Fibroblast of the aortic adventitia (primary cell): Measurements from ENCODE around the gene HMCN2. TPM values are rescaled to one million over a fixed set of nuclear protein-coding genes. Genes with fewer than 3 reads are reported as not detected.
"Not testable (repeated sequence)": the region's sequence is repeated elsewhere in the genome, so short reads cannot be mapped to it uniquely, and the experiment has no call there.

Experiments
- DNase-seq: peaks from one replicate; pipeline ENCODE4 v3.0.0-alpha.2; 2010; ENCODE audit warnings: low read depth
- H3K4me3 ChIP-seq: 2 replicates; pipeline ENCODE4 v1.5.1; 2011; ENCODE audit warnings: low read depth, mild to moderate bottlenecking, control low read depth, low read length, moderate library complexity
- CTCF ChIP-seq: IDR thresholded peaks from 2 replicates; pipeline ENCODE4 v1.5.1; 2011; ENCODE audit warnings: mild to moderate bottlenecking, low read length, control low read depth, inconsistent platforms; ENCODE audit not compliant: insufficient read depth
- total RNA-seq: library from RNA; depleted of rRNA; stranded (reverse); fragments of >200 nt; gene quantifications from 2 replicates; pipeline ENCODE4 v1.2.3, GENCODE V29; 2012; ENCODE audit warnings: low replicate concordance

HMCN2 gene
- total RNA-seq, 1 donor, result not detected

- no peak overlapping the region for H3K4me3 ChIP-seq
- DNase-seq, result no peak
- TF ChIP-seq CTCF, result no peak
Observed at GRCh38 chr9:130395810-130396435, 130.4 kb downstream of the HMCN2 start.

GRCh38 chr9:130396581-130396980 lies 131.0 kb downstream of the HMCN2 start:
- TF ChIP-seq CTCF, result no peak
- no peak overlapping the region for H3K4me3 ChIP-seq
- DNase-seq, result no peak

- TF ChIP-seq CTCF, result no peak
- DNase-seq, result no peak
- no peak overlapping the region for H3K4me3 ChIP-seq
Observed at GRCh38 chr9:130398487-130399240, 133.1 kb downstream of the HMCN2 start.

- TF ChIP-seq CTCF, result no peak
- DNase-seq, result no peak
- H3K4me3 ChIP-seq, result no peak overlapping the region
Observed at GRCh38 chr9:130399768-130400167, 134.2 kb downstream of the HMCN2 start.

- DNase-seq, result no peak
- TF ChIP-seq CTCF, result no peak
- H3K4me3 ChIP-seq, result no peak overlapping the region
Observed at GRCh38 chr9:130400870-130401269, 135.3 kb downstream of the HMCN2 start.

- not testable (repeated sequence) for DNase-seq
Observed at GRCh38 chr9:130401742-130402141, 136.2 kb downstream of the HMCN2 start.

GRCh38 chr9:130402243-130402642 lies 136.7 kb downstream of the HMCN2 start:
- no peak overlapping the region for H3K4me3 ChIP-seq
- TF ChIP-seq CTCF, result no peak
- DNase-seq, result no peak

More at GRCh38 chr9:130401742-130402141, 136.2 kb downstream of the HMCN2 start:
- H3K4me3 ChIP-seq, result not testable (repeated sequence)
